ENCODE results near the gene KBTBD2.
"Not testable (repeated sequence)": the region's sequence is repeated elsewhere in the genome, so short reads cannot be mapped to it uniquely, and the experiment has no call there.

DNA sequence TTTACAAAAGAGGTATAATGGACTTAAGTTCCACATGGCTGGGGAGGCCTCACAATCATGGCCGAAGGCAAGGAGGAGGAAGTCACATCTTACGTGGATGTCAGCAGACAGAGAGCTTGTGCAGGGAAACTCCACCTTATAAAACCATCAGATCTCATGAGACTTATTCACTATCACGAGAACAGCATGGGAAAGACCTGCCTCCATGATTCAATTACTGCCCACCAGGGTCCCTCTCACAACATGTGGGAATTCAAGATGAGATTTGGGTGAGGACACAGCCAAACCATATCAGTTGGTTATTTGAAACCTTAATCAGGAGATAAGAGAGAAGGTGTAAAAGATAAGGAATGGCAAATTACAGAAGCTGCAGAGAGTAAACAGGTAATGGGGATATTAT is 40.9 kb downstream of the KBTBD2 start:
- TF ChIP-seq, protein P1, sequence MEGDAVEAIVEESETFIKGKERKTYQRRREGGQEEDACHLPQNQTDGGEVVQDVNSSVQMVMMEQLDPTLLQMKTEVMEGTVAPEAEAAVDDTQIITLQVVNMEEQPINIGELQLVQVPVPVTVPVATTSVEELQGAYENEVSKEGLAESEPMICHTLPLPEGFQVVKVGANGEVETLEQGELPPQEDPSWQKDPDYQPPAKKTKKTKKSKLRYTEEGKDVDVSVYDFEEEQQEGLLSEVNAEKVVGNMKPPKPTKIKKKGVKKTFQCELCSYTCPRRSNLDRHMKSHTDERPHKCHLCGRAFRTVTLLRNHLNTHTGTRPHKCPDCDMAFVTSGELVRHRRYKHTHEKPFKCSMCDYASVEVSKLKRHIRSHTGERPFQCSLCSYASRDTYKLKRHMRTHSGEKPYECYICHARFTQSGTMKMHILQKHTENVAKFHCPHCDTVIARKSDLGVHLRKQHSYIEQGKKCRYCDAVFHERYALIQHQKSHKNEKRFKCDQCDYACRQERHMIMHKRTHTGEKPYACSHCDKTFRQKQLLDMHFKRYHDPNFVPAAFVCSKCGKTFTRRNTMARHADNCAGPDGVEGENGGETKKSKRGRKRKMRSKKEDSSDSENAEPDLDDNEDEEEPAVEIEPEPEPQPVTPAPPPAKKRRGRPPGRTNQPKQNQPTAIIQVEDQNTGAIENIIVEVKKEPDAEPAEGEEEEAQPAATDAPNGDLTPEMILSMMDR (IDR thresholded peaks at IDR 0.05): not testable (repeated sequence)
- TF ChIP-seq POLR2A (IDR thresholded peaks at IDR 0.05): not testable (repeated sequence)

Measured in uterus (tissue), 2 donors.